WTC11 (cell line): ENCODE measurements around the gene AGXT. TPM values are rescaled to one million over a fixed set of nuclear protein-coding genes. Genes with fewer than 3 reads are reported as not detected.

Experiments used
- ATAC-seq: fragments of 200-7000 bp; cut with Tn5 transposase; 2 replicates; pipeline ENCODE4 v1.10.0; 2021; ENCODE audit warnings: mild to moderate bottlenecking, moderate library complexity
- CTCF ChIA-PET: fragments of 300-600 bp; sonication (Branson Sonifier 250); formaldehyde crosslinking; loops from one replicate; lab custom pipeline; 2021; ENCODE audit warnings: antibody characterized with exemption; lab: Charles Lee
- POLR2A ChIA-PET: fragments of 350-600 bp; sonication (Branson Sonifier 250); formaldehyde crosslinking; loops from one replicate; lab custom pipeline; 2021; ENCODE audit warnings: antibody characterized with exemption; lab: Charles Lee
- DNase-seq: peaks from one replicate; pipeline ENCODE4 v3.0.0; 2021; ENCODE audit warnings: low spot score
- H3K27ac Mint-ChIP-seq: 2 replicates; pipeline ENCODE4 v1.8.0; 2021; ENCODE audit warnings: mixed read lengths
- H3K27me3 Mint-ChIP-seq: 2 replicates; pipeline ENCODE4 v1.8.0; 2021; ENCODE audit warnings: low read depth, mild to moderate bottlenecking, moderate library complexity, mixed read lengths
- H3K36me3 Mint-ChIP-seq: 2 replicates; pipeline ENCODE4 v1.8.0; 2021; ENCODE audit warnings: mixed read lengths
- H3K4me1 Mint-ChIP-seq: 2 replicates; pipeline ENCODE4 v1.8.0; 2022; ENCODE audit warnings: mixed read lengths
- H3K4me3 Mint-ChIP-seq: 2 replicates; pipeline ENCODE4 v1.8.0; 2021; ENCODE audit warnings: mild to moderate bottlenecking, moderate library complexity, mixed read lengths
- H3K9me3 Mint-ChIP-seq: 2 replicates; pipeline ENCODE4 v1.8.0; 2021; ENCODE audit warnings: mixed read lengths
- EMX1 ChIP-seq: fragments of 250-450 bp; sonication (Bioruptor Pico); IDR thresholded peaks from 2 replicates; pipeline ENCODE4 v1.8.0; 2021; ENCODE audit warnings: mild to moderate bottlenecking
- FOXJ3 ChIP-seq: sonication (generic); formaldehyde crosslinking; IDR thresholded peaks from 2 replicates; pipeline ENCODE4 v1.9.0; 2021; ENCODE audit warnings: missing genetic modification reagents, mild to moderate bottlenecking, borderline replicate concordance
- GABPB1 ChIP-seq: sonication (generic); formaldehyde crosslinking; IDR thresholded peaks from 2 replicates; pipeline ENCODE4 v1.8.1; 2023; ENCODE audit warnings: mild to moderate bottlenecking, missing genetic modification reagents
- GRHL2 ChIP-seq: fragments of 250-450 bp; sonication (Bioruptor Pico); IDR thresholded peaks from 2 replicates; pipeline ENCODE4 v1.8.0; 2022; ENCODE audit warnings: mild to moderate bottlenecking, moderate library complexity; ENCODE audit not compliant: insufficient replicate concordance, severe bottlenecking
- IRF2 ChIP-seq: sonication (generic); formaldehyde crosslinking; IDR thresholded peaks from 2 replicates; pipeline ENCODE4 v1.8.0; 2022; ENCODE audit warnings: low read depth, missing genetic modification reagents, borderline replicate concordance
- KAT7 ChIP-seq: sonication (generic); formaldehyde crosslinking; IDR thresholded peaks from 2 replicates; pipeline ENCODE4 v1.8.1; 2023; ENCODE audit warnings: missing genetic modification reagents, mild to moderate bottlenecking, borderline replicate concordance
- MYBL2 ChIP-seq: sonication (generic); formaldehyde crosslinking; IDR thresholded peaks from 2 replicates; pipeline ENCODE4 v1.8.1; 2023; ENCODE audit warnings: mild to moderate bottlenecking, moderate library complexity, missing genetic modification reagents
- NFE2L1 ChIP-seq: sonication (generic); formaldehyde crosslinking; IDR thresholded peaks from 2 replicates; pipeline ENCODE4 v1.8.1; 2023; ENCODE audit warnings: missing genetic modification reagents
- NR3C1 ChIP-seq: sonication (generic); formaldehyde crosslinking; conservative IDR thresholded peaks from 2 replicates; pipeline ENCODE4 v1.8.1; 2023; ENCODE audit warnings: low read depth, mild to moderate bottlenecking, missing genetic modification reagents
- SMAD4 ChIP-seq: sonication (generic); formaldehyde crosslinking; IDR thresholded peaks from 2 replicates; pipeline ENCODE4 v1.8.0; 2022; ENCODE audit warnings: mild to moderate bottlenecking, missing genetic modification reagents
- ZNF416 ChIP-seq: fragments of 250-450 bp; sonication (Bioruptor Pico); IDR thresholded peaks from 2 replicates; pipeline ENCODE4 v1.9.0; 2021; ENCODE audit warnings: mild to moderate bottlenecking, inconsistent platforms
- total RNA-seq: library from RNA; stranded (reverse); gene quantifications from 3 replicates; pipeline ENCODE4 v1.2.3, GENCODE V29; 2021
- TF ChIP-seq, protein P1 (sequence below): sonication (generic); formaldehyde crosslinking; IDR thresholded peaks from 2 replicates; pipeline ENCODE4 v1.8.0; 2022; ENCODE audit warnings: mild to moderate bottlenecking, missing genetic modification reagents
- TF ChIP-seq, protein P2 (sequence below): sonication (generic); formaldehyde crosslinking; conservative IDR thresholded peaks from 2 replicates; pipeline ENCODE4 v1.8.1; 2023; ENCODE audit warnings: mild to moderate bottlenecking, low read depth, missing genetic modification reagents, moderate library complexity
- TF ChIP-seq, protein P3 (sequence below): sonication (generic); formaldehyde crosslinking; IDR thresholded peaks from 2 replicates; pipeline ENCODE4 v1.8.1; 2022; ENCODE audit warnings: missing genetic modification reagents, borderline replicate concordance
- TF ChIP-seq, protein P4 (sequence below): sonication (generic); formaldehyde crosslinking; IDR thresholded peaks from 2 replicates; pipeline ENCODE4 v1.8.1; 2023; ENCODE audit warnings: mild to moderate bottlenecking, moderate library complexity, missing genetic modification reagents
- TF ChIP-seq, protein P5 (sequence below): sonication (generic); formaldehyde crosslinking; IDR thresholded peaks from 2 replicates; pipeline ENCODE4 v1.8.0; 2023; ENCODE audit warnings: missing genetic modification reagents
- TF ChIP-seq, protein P6 (sequence below): fragments of 250-450 bp; sonication (Bioruptor Pico); IDR thresholded peaks from 2 replicates; pipeline ENCODE4 v1.8.0; 2021; ENCODE audit warnings: mild to moderate bottlenecking
- TF ChIP-seq, protein P7 (sequence below): sonication (generic); formaldehyde crosslinking; IDR thresholded peaks from 2 replicates; pipeline ENCODE4 v1.8.1; 2022; ENCODE audit warnings: low read depth, missing genetic modification reagents, borderline replicate concordance

Gene AGXT
- total RNA-seq, 1 experiment from 2014 or later = 0.24 TPM

DNA sequence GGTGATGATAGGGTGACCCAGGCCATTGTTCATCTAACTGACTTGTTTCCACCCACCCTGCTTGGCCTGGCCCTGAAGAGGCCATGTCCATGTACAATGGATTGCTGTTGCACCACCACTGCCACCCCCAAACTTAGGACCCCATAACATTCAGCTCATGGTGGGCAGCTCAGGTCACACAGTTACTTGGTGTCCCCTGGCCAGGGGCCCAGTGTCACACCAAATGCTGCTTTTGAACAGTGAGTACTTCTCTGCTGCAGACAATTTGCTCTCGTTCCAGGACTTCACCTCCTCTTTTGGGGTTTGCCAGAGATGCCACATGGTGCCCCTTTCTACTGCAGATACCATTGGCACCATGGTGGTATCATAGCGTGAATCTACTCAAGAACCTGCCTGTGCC lies 15.6 kb downstream of the AGXT start (continued):
- TF ChIP-seq, protein P1, sequence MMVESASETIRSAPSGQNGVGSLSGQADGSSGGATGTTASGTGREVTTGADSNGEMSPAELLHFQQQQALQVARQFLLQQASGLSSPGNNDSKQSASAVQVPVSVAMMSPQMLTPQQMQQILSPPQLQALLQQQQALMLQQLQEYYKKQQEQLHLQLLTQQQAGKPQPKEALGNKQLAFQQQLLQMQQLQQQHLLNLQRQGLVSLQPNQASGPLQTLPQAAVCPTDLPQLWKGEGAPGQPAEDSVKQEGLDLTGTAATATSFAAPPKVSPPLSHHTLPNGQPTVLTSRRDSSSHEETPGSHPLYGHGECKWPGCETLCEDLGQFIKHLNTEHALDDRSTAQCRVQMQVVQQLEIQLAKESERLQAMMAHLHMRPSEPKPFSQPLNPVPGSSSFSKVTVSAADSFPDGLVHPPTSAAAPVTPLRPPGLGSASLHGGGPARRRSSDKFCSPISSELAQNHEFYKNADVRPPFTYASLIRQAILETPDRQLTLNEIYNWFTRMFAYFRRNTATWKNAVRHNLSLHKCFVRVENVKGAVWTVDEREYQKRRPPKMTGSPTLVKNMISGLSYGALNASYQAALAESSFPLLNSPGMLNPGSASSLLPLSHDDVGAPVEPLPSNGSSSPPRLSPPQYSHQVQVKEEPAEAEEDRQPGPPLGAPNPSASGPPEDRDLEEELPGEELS = no peak

DNA sequence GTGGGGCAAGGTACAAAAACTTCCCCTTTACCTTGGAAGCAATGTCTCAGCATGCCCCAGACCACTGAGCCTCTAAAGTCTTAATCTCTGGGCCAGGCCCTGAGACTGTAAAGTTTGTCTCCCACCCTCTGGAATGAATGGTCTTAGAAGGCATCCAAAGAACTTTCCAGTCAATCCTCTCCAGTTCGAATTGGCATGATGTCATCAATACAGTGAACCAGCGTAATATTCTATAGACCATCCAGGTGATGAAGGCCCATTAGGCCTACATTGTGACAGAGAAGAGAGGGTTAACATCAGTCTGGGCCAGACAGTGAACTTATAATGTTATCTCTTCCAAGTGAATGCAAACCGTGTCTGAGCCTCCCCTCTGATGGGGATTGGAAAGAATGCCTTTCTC lies 16.1 kb downstream of the AGXT start:
- TF ChIP-seq MYBL2 (CRISPR knock-in tag) (no peak), ZNF416 (no peak), FOXJ3 (CRISPR knock-in tag) (no peak), IRF2 (CRISPR knock-in tag) (no peak), NR3C1 (CRISPR knock-in tag) (no peak), GABPB1 (CRISPR knock-in tag) (no peak), GRHL2 (CRISPR knock-in tag) (no peak), KAT7 (no peak)
- TF ChIP-seq, protein P2, sequence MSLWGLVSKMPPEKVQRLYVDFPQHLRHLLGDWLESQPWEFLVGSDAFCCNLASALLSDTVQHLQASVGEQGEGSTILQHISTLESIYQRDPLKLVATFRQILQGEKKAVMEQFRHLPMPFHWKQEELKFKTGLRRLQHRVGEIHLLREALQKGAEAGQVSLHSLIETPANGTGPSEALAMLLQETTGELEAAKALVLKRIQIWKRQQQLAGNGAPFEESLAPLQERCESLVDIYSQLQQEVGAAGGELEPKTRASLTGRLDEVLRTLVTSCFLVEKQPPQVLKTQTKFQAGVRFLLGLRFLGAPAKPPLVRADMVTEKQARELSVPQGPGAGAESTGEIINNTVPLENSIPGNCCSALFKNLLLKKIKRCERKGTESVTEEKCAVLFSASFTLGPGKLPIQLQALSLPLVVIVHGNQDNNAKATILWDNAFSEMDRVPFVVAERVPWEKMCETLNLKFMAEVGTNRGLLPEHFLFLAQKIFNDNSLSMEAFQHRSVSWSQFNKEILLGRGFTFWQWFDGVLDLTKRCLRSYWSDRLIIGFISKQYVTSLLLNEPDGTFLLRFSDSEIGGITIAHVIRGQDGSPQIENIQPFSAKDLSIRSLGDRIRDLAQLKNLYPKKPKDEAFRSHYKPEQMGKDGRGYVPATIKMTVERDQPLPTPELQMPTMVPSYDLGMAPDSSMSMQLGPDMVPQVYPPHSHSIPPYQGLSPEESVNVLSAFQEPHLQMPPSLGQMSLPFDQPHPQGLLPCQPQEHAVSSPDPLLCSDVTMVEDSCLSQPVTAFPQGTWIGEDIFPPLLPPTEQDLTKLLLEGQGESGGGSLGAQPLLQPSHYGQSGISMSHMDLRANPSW (CRISPR knock-in tag) = no peak
- TF ChIP-seq, protein P3, sequence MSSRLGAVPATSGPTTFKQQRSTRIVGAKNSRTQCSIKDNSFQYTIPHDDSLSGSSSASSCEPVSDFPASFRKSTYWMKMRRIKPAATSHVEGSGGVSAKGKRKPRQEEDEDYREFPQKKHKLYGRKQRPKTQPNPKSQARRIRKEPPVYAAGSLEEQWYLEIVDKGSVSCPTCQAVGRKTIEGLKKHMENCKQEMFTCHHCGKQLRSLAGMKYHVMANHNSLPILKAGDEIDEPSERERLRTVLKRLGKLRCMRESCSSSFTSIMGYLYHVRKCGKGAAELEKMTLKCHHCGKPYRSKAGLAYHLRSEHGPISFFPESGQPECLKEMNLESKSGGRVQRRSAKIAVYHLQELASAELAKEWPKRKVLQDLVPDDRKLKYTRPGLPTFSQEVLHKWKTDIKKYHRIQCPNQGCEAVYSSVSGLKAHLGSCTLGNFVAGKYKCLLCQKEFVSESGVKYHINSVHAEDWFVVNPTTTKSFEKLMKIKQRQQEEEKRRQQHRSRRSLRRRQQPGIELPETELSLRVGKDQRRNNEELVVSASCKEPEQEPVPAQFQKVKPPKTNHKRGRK (CRISPR knock-in tag) = no peak
- TF ChIP-seq, protein P4, sequence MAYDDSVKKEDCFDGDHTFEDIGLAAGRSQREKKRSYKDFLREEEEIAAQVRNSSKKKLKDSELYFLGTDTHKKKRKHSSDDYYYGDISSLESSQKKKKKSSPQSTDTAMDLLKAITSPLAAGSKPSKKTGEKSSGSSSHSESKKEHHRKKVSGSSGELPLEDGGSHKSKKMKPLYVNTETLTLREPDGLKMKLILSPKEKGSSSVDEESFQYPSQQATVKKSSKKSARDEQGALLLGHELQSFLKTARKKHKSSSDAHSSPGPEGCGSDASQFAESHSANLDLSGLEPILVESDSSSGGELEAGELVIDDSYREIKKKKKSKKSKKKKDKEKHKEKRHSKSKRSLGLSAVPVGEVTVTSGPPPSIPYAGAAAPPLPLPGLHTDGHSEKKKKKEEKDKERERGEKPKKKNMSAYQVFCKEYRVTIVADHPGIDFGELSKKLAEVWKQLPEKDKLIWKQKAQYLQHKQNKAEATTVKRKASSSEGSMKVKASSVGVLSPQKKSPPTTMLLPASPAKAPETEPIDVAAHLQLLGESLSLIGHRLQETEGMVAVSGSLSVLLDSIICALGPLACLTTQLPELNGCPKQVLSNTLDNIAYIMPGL (CRISPR knock-in tag) = no peak
- TF ChIP-seq, protein P5, sequence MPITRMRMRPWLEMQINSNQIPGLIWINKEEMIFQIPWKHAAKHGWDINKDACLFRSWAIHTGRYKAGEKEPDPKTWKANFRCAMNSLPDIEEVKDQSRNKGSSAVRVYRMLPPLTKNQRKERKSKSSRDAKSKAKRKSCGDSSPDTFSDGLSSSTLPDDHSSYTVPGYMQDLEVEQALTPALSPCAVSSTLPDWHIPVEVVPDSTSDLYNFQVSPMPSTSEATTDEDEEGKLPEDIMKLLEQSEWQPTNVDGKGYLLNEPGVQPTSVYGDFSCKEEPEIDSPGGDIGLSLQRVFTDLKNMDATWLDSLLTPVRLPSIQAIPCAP (CRISPR knock-in tag) = no peak
- no peaks in the 10 kb centered on the region for H3K9me3 Mint-ChIP-seq
- ATAC-seq (no peak), DNase-seq (no peak)
- ChIA-PET CTCF (no interaction called here), POLR2A (no interaction called here)
- no peaks in the 10 kb centered on the region for H3K4me1 Mint-ChIP-seq
- no peaks in the 10 kb centered on the region for H3K27me3 Mint-ChIP-seq
- H3K27ac Mint-ChIP-seq = no peak overlapping the region
- no peaks in the 10 kb centered on the region for H3K36me3 Mint-ChIP-seq
- H3K4me3 Mint-ChIP-seq = no peak overlapping the region

DNA sequence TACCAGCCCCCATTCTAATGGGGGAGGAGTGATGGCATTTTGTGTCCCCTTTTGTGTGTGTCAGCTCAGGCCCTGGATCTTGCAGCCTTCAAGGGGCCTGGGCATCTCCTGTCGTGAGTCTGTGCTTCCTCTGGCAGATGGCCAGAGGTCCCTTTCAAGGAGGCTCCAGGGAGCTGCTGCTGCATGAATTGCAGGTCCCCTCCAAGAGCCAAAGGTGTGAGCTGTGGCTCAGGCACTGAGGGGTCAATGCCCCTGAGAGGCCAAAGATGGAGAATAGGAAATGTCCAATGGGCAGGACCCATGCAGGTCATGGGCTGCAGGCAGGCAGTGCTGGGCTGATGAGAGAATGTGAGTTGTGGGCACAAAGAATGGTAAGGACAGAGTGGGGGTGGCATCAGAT lies 16.9 kb downstream of the AGXT start:
- ChIA-PET CTCF (no interaction called here), POLR2A (no interaction called here)
- no peak overlapping the region for H3K27ac Mint-ChIP-seq
- H3K4me1 Mint-ChIP-seq = no peaks in the 10 kb centered on the region
- DNase-seq = no peak
- H3K4me3 Mint-ChIP-seq = no peak overlapping the region
- no peaks in the 10 kb centered on the region for H3K36me3 Mint-ChIP-seq
- TF ChIP-seq, protein P6, sequence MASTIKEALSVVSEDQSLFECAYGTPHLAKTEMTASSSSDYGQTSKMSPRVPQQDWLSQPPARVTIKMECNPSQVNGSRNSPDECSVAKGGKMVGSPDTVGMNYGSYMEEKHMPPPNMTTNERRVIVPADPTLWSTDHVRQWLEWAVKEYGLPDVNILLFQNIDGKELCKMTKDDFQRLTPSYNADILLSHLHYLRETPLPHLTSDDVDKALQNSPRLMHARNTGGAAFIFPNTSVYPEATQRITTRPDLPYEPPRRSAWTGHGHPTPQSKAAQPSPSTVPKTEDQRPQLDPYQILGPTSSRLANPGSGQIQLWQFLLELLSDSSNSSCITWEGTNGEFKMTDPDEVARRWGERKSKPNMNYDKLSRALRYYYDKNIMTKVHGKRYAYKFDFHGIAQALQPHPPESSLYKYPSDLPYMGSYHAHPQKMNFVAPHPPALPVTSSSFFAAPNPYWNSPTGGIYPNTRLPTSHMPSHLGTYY (CRISPR knock-in tag) = no peak
- TF ChIP-seq NFE2L1 (CRISPR knock-in tag) (no peak), GABPB1 (CRISPR knock-in tag) (no peak), GRHL2 (CRISPR knock-in tag) (no peak), NR3C1 (CRISPR knock-in tag) (no peak), SMAD4 (CRISPR knock-in tag) (no peak), EMX1 (CRISPR knock-in tag) (no peak)
- TF ChIP-seq, protein P4 (CRISPR knock-in tag) = no peak
- TF ChIP-seq, protein P7, sequence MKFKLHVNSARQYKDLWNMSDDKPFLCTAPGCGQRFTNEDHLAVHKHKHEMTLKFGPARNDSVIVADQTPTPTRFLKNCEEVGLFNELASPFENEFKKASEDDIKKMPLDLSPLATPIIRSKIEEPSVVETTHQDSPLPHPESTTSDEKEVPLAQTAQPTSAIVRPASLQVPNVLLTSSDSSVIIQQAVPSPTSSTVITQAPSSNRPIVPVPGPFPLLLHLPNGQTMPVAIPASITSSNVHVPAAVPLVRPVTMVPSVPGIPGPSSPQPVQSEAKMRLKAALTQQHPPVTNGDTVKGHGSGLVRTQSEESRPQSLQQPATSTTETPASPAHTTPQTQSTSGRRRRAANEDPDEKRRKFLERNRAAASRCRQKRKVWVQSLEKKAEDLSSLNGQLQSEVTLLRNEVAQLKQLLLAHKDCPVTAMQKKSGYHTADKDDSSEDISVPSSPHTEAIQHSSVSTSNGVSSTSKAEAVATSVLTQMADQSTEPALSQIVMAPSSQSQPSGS = no peak
- ATAC-seq = no peak
- no peaks in the 10 kb centered on the region for H3K27me3 Mint-ChIP-seq
- no peaks in the 10 kb centered on the region for H3K9me3 Mint-ChIP-seq
